HCT116 (cell line): Measurements from ENCODE around the gene HBG2. TPM values are rescaled to one million over a fixed set of nuclear protein-coding genes. Genes with fewer than 3 reads are reported as not detected.
"Not testable (repeated sequence)": the region's sequence is repeated elsewhere in the genome, so short reads cannot be mapped to it uniquely, and the experiment has no call there.

Source experiments
- ATAC-seq: fragments of 200-7000 bp; cut with Tn5 transposase; 2 replicates; pipeline ENCODE4 v1.9.1; 2020; ENCODE audit warnings: mild to moderate bottlenecking, moderate library complexity
- BruUV-seq: library from RNA; stranded (reverse); fragments of 400-500 nt; replicated peaks from 2 replicates; lab custom pipeline; 2021; lab: Mats Ljungman, UMichigan
- CTCF ChIA-PET: fragments of 300-600 bp; sonication (Branson Sonifier 250); formaldehyde crosslinking; loops from one replicate; lab custom pipeline; 2021; ENCODE audit warnings: antibody characterized with exemption; lab: Charles Lee
- POLR2A ChIA-PET: fragments of 300-600, 350-600 bp; sonication (Branson Sonifier 250); formaldehyde crosslinking; loops from one replicate; lab custom pipeline; 2021; ENCODE audit warnings: antibody characterized with exemption; lab: Charles Lee
- RAD21 ChIA-PET, 2 experiments: fragments of 300-600 bp; sonication (Branson Sonifier 250); formaldehyde crosslinking; loops; one replicate each; lab custom pipeline; 2023; ENCODE audit warnings: low total read pairs in 2 of 2; ENCODE audit not compliant: uncharacterized antibody in 2 of 2, unreplicated experiment in 2 of 2, low non-redundant PET in 1 of 2; lab: Charles Lee
- DNase-seq: peaks from one replicate; pipeline ENCODE4 v3.0.0-alpha.2; 2010; ENCODE audit warnings: low read depth, low spot score
- H2AFZ ChIP-seq: fragments of 200-600 bp; shearing (Covaris generic), sonication (generic); 2 replicates; pipeline ENCODE4 v1.6.1; 2017; ENCODE audit warnings: low read depth, mixed run types, mixed read lengths, antibody characterized with exemption, low read length; ENCODE audit not compliant: poor library complexity, severe bottlenecking
- H3K27ac ChIP-seq: 2 replicates; pipeline ENCODE4 v1.5.1; 2012; ENCODE audit warnings: low read depth, low read length
- H3K27me3 ChIP-seq: fragments of 200-600 bp; sonication (generic); 2 replicates; pipeline ENCODE4 v1.6.1; 2016; ENCODE audit warnings: mixed run types, low read length, mixed read lengths; ENCODE audit not compliant: insufficient read depth
- H3K36me3 ChIP-seq, 2 experiments: fragments of 200-500 bp in 1 of 2; fragments of 200-600 bp in 1 of 2; sonication (Bioruptor generic) in 1 of 2; sonication (generic) in 1 of 2; 2 replicates each; pipeline versions ENCODE4 v1.5.1 to v1.6.1; 2014 to 2016; ENCODE audit warnings: low read length in 2 of 2, inconsistent platforms in 1 of 2, mixed read lengths in 1 of 2, mixed run types in 1 of 2; ENCODE audit not compliant: insufficient read depth in 2 of 2, control insufficient read depth in 1 of 2
- H3K4me1 ChIP-seq, 2 experiments: fragments of 200-600 bp in 1 of 2; sonication (generic) in 1 of 2; 2 replicates each; pipeline versions ENCODE4 v1.5.1 to v1.6.1; 2012 to 2017; ENCODE audit warnings: low read length in 2 of 2, inconsistent platforms in 1 of 2, mild to moderate bottlenecking in 1 of 2, mixed read lengths in 1 of 2, mixed run types in 1 of 2, moderate library complexity in 1 of 2; ENCODE audit not compliant: insufficient read depth in 2 of 2, control insufficient read depth in 1 of 2
- H3K4me2 ChIP-seq: fragments of 200-600 bp; sonication (generic); 2 replicates; pipeline ENCODE4 v1.6.1; 2017; ENCODE audit warnings: mixed run types, low read length, mixed read lengths
- H3K4me3 ChIP-seq, 2 experiments: fragments of 200-600 bp in 1 of 2; sonication (generic) in 1 of 2; replicated peaks in 1 of 2; 2 replicates each; pipeline ENCODE4 v1.5.1; 2011 to 2016; ENCODE audit warnings: low read length in 2 of 2, control low read depth in 1 of 2, low read depth in 1 of 2, mild to moderate bottlenecking in 1 of 2, mixed read lengths in 1 of 2, mixed run types in 1 of 2
- H3K79me2 ChIP-seq: fragments of 200-600 bp; sonication (generic); 2 replicates; pipeline ENCODE4 v1.6.1; 2017; ENCODE audit warnings: mild to moderate bottlenecking, mixed run types, low read length, moderate library complexity, mixed read lengths; ENCODE audit not compliant: insufficient read depth
- H3K9ac ChIP-seq: fragments of 200-600 bp; sonication (generic); 2 replicates; pipeline ENCODE4 v1.6.1; 2016; ENCODE audit warnings: low read length, mixed read lengths
- H3K9me2 ChIP-seq: fragments of 200-600 bp; sonication (generic), shearing (Covaris generic); 2 replicates; pipeline ENCODE4 v1.6.1; 2017; ENCODE audit warnings: mixed run types, mild to moderate bottlenecking, moderate library complexity; ENCODE audit not compliant: insufficient read depth
- H3K9me3 ChIP-seq, 2 experiments: fragments of 200-500 bp in 1 of 2; fragments of 200-600 bp in 1 of 2; sonication (Bioruptor generic) in 1 of 2; sonication (generic) in 1 of 2; 2 replicates each; pipeline ENCODE4 v1.6.1; 2014 to 2017; ENCODE audit warnings: low read length in 2 of 2, mixed read lengths in 2 of 2, inconsistent platforms in 1 of 2, low read depth in 1 of 2, mild to moderate bottlenecking in 1 of 2, mixed run types in 1 of 2, moderate library complexity in 1 of 2; ENCODE audit not compliant: control insufficient read depth in 1 of 2, insufficient read depth in 1 of 2
- H4K20me1 ChIP-seq: fragments of 200-600 bp; sonication (generic), shearing (Covaris generic); 2 replicates; pipeline ENCODE4 v1.6.1; 2017; ENCODE audit warnings: mixed run types, mild to moderate bottlenecking, moderate library complexity; ENCODE audit not compliant: insufficient read depth
- ATF3 ChIP-seq: IDR thresholded peaks from 2 replicates; pipeline ENCODE4 v1.6.1; 2012
- CBX3 ChIP-seq: IDR thresholded peaks from 2 replicates; pipeline ENCODE4 v1.6.1; 2012; ENCODE audit warnings: low read depth
- ELF1 ChIP-seq: IDR thresholded peaks from 2 replicates; pipeline ENCODE4 v1.6.1; 2012; ENCODE audit warnings: low read depth, borderline replicate concordance
- EZH2 ChIP-seq: fragments of 200-600 bp; sonication (generic); IDR thresholded peaks from 2 replicates; pipeline ENCODE4 v1.6.1; 2017; ENCODE audit warnings: antibody characterized with exemption, mixed run types
- EZH2phosphoT487 ChIP-seq: fragments of 200-600 bp; IDR thresholded peaks from 2 replicates; pipeline ENCODE4 v1.6.1; 2018; ENCODE audit warnings: antibody characterized with exemption, borderline replicate concordance
- MAX ChIP-seq: IDR thresholded peaks from 2 replicates; pipeline ENCODE4 v1.6.1; 2012
- POLR2A ChIP-seq: IDR thresholded peaks from 2 replicates; pipeline ENCODE4 v1.7.0; 2011; ENCODE audit warnings: borderline replicate concordance; ENCODE audit not compliant: insufficient read depth, insufficient read length; ENCODE audit errors: extremely low read depth
- POLR2AphosphoS5 ChIP-seq: IDR thresholded peaks from 2 replicates; pipeline ENCODE4 v1.6.1; 2011; ENCODE audit warnings: mild to moderate bottlenecking, low read depth, low read length, moderate library complexity
- SIN3A ChIP-seq: IDR thresholded peaks from 2 replicates; pipeline ENCODE4 v1.6.1; 2012; ENCODE audit warnings: low read depth
- SP1 ChIP-seq: IDR thresholded peaks from 2 replicates; pipeline ENCODE4 v1.6.1; 2012; ENCODE audit warnings: low read depth
- ZBTB33 ChIP-seq: IDR thresholded peaks from 2 replicates; pipeline ENCODE4 v1.6.1; 2011; ENCODE audit warnings: mild to moderate bottlenecking, low read length, moderate library complexity; ENCODE audit not compliant: insufficient replicate concordance; ENCODE audit errors: extremely low read depth
- ZNF274 ChIP-seq: fragments of 200-500 bp; sonication (Bioruptor generic); IDR thresholded peaks from 2 replicates; pipeline ENCODE4 v1.6.1; 2014; ENCODE audit warnings: mild to moderate bottlenecking, low read depth, low read length, inconsistent platforms
- intact Hi-C: fragments of 100-400 bp; cut with micrococcal nuclease; formaldehyde crosslinking; loops from 2 replicates; pipeline ENCODE4 v1.10.0; 2022
- total RNA-seq: library from RNA; stranded (reverse); gene quantifications from one replicate; pipeline ENCODE4 v1.2.1, GENCODE V29; 2021; ENCODE audit not compliant: unreplicated experiment
- TF ChIP-seq, protein P1 (sequence below), 3 experiments: fragments of 200-600 bp in 1 of 3; sonication (generic) in 1 of 3; IDR thresholded peaks in 2 of 3; conservative IDR thresholded peaks in 1 of 3; 2 replicates each; pipeline ENCODE4 v1.5.1; 2012 to 2017; ENCODE audit warnings: low read depth in 2 of 3, low read length in 2 of 3, antibody characterized with exemption in 1 of 3, borderline replicate concordance in 1 of 3, control low read depth in 1 of 3, mild to moderate bottlenecking in 1 of 3, mixed read lengths in 1 of 3, mixed run types in 1 of 3, moderate library complexity in 1 of 3; ENCODE audit not compliant: insufficient read depth in 1 of 3

Gene HBG2
- total RNA-seq, 1 experiment from 2014 or later: 48.1 TPM

DNA sequence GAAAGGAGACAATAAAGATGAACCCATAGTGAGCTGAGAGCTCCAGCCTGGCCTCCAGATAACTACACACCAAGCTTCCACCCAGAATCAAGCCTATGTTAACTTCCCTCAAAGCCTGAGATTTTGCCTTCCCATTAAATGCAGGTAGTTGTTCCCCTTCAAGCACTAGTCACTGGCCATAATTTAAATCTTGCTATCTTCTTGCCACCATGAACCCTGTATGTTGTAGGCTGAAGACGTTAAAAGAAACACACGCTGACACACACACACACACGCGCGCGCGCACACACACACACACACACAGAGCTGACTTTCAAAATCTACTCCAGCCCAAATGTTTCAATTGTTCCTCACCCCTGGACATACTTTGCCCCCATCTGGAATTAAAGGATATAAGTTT is 6.1 kb downstream of the HBG2 start:
- BruUV-seq, H3K4me1 ChIP-seq, POLR2A ChIA-PET, RAD21 ChIA-PET, H3K4me3 ChIP-seq, H4K20me1 ChIP-seq, H3K4me2 ChIP-seq, H3K9me2 ChIP-seq, H3K36me3 ChIP-seq, DNase-seq, intact Hi-C loops, H3K79me2 ChIP-seq, H3K27ac ChIP-seq, H2AFZ ChIP-seq, ATAC-seq, H3K9ac ChIP-seq, H3K9me3 ChIP-seq, CTCF ChIA-PET: not testable (repeated sequence)
- peaks cover 54% of the 10 kb centered on the region for H3K27me3 ChIP-seq

- BruUV-seq: no TSS peak
- Histone ChIP-seq H4K20me1 (no peaks in the 10 kb centered on the region), H3K4me2 (no peak overlapping the region), H2AFZ (no peak overlapping the region), H3K27me3 (peaks cover 63% of the 10 kb centered on the region), H3K9ac (no peak overlapping the region), H3K4me3 (no peak overlapping the region), H3K79me2 (no peaks in the 10 kb centered on the region), H3K9me2 (no peaks in the 10 kb centered on the region), H3K27ac (no peak overlapping the region), H3K4me1 (no peaks in the 10 kb centered on the region), H3K36me3 (no peaks in the 10 kb centered on the region), H3K9me3 (no peaks in the 10 kb centered on the region)
- ChIA-PET POLR2A (no interaction called here), CTCF (no interaction called here), RAD21 (no interaction called here)
- intact Hi-C loops: no loop called here
- DNase-seq: no peak
- no peak for ATAC-seq
- TF ChIP-seq EZH2phosphoT487 (no peak), POLR2A (no peak), ATF3 (no peak), SP1 (no peak), ZNF274 (no peak), EZH2 (no peak), CBX3 (no peak), ELF1 (no peak), ZBTB33 (no peak), POLR2AphosphoS5 (no peak), MAX (no peak), SIN3A (no peak)
- TF ChIP-seq, protein P1, sequence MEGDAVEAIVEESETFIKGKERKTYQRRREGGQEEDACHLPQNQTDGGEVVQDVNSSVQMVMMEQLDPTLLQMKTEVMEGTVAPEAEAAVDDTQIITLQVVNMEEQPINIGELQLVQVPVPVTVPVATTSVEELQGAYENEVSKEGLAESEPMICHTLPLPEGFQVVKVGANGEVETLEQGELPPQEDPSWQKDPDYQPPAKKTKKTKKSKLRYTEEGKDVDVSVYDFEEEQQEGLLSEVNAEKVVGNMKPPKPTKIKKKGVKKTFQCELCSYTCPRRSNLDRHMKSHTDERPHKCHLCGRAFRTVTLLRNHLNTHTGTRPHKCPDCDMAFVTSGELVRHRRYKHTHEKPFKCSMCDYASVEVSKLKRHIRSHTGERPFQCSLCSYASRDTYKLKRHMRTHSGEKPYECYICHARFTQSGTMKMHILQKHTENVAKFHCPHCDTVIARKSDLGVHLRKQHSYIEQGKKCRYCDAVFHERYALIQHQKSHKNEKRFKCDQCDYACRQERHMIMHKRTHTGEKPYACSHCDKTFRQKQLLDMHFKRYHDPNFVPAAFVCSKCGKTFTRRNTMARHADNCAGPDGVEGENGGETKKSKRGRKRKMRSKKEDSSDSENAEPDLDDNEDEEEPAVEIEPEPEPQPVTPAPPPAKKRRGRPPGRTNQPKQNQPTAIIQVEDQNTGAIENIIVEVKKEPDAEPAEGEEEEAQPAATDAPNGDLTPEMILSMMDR (IDR thresholded peaks at IDR 0.05 in 2 of 3, conservative IDR thresholded peaks at IDR 0.05 in 1 of 3; ENCODE audit: borderline replicate concordance in 1 of 3, insufficient read depth in 1 of 3, low read depth in 2 of 3, low read length in 2 of 3): no peak
These were observed 6.9 kb downstream of the HBG2 start for GRCh38 chr11:5247472-5248192.
